AG04449 (cell line): ENCODE measurements around the gene TCP11L1.
A peak's percentile ranks its signal among the peaks of the same experiment; 100 is the strongest.

Source experiments
- CTCF ChIA-PET: fragments of 350-600 bp; formaldehyde crosslinking; extraction: SDS; loops from one replicate; lab custom pipeline; 2021; ENCODE audit warnings: antibody characterized with exemption; lab: Yijun Ruan, JAX
- POLR2A ChIA-PET: fragments of 400-600, 350-600 bp; formaldehyde crosslinking; extraction: SDS; loops from one replicate; lab custom pipeline; 2020; ENCODE audit warnings: antibody characterized with exemption, inconsistent platforms; lab: Yijun Ruan, JAX
- DNase-seq: peaks from one replicate; pipeline ENCODE4 v3.0.0-alpha.2; 2010; ENCODE audit warnings: low read depth, low spot score
- H3K4me3 ChIP-seq: 2 replicates; pipeline ENCODE4 v1.5.1; 2011; ENCODE audit warnings: low read depth, mild to moderate bottlenecking, control low read depth, low read length
- CTCF ChIP-seq: IDR thresholded peaks from one replicate; pipeline ENCODE4 v1.5.1; 2011; ENCODE audit warnings: mild to moderate bottlenecking, moderate library complexity, low read length, control low read depth, inconsistent platforms; ENCODE audit not compliant: insufficient read depth; ENCODE audit errors: missing control alignments

Gene TCP11L1, protein sequence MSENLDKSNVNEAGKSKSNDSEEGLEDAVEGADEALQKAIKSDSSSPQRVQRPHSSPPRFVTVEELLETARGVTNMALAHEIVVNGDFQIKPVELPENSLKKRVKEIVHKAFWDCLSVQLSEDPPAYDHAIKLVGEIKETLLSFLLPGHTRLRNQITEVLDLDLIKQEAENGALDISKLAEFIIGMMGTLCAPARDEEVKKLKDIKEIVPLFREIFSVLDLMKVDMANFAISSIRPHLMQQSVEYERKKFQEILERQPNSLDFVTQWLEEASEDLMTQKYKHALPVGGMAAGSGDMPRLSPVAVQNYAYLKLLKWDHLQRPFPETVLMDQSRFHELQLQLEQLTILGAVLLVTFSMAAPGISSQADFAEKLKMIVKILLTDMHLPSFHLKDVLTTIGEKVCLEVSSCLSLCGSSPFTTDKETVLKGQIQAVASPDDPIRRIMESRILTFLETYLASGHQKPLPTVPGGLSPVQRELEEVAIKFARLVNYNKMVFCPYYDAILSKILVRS

GRCh38 chr11:33039274-33040032 lies at the start of gene TCP11L1:
TSS of gene TCP11L1 (plus strand) at chr11:33039572. CDS start at chr11:33043774, 4,202 bp downstream.
- peak within 1 kb of the TSS; percentile 78 for H3K4me3 ChIP-seq
- CTCF ChIA-PET = interaction anchor here (0.7 to 2.2 kb wide), 5 partner anchors 10 to 80 kb away, joined by 3 to 5 read pairs (median 4); no protein-coding TSS in a partner anchor
- TF ChIP-seq CTCF = no peak
- POLR2A ChIA-PET = interaction anchor here (0.6 to 2.1 kb wide), 9 partner anchors 16 to 1065 kb away, joined by 3 to 13 read pairs (median 3); partner anchors contain the start of gene DEPDC7
- peak; percentile 52 for DNase-seq

DNA sequence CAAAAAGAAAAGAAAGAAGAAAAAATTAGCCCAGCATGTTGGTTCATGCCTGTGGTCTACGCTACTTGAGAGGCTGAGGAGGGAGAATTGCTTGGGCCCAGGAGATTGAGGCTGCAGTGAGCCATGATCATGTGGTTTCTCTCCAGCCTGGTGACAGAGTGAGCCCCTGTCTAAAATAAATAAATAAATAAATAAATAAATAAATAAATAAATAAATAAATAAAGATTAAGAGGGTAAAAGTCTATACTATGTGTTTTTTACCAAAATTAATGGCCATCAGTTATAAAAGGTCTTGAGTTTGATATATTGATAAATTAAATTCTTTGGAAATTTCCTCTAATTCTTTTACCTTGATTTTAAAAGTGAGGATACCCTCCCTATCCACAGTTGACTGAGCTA lies 48.9 kb upstream of the TCP11L1 start:
- ChIA-PET POLR2A (no interaction called here), CTCF (no interaction called here)
- no peak for DNase-seq
- no peak for TF ChIP-seq CTCF
- H3K4me3 ChIP-seq = no peak overlapping the region

- H3K4me3 ChIP-seq = no peak overlapping the region
- DNase-seq = no peak
- TF ChIP-seq CTCF = no peak
- ChIA-PET POLR2A (no interaction called here), CTCF (interaction anchor here (1.4 kb wide), 1 partner anchor 32 kb away, joined by 3 read pairs; no protein-coding TSS in a partner anchor)
Measured at GRCh38 chr11:32991427-32991826, 47.9 kb upstream of the TCP11L1 start.

GRCh38 chr11:32991898-32992297 lies 47.5 kb upstream of the TCP11L1 start:
- CTCF ChIA-PET = interaction anchor here (1.4 kb wide), 1 partner anchor 32 kb away, joined by 3 read pairs; no protein-coding TSS in a partner anchor
- no peak for DNase-seq
- no peak overlapping the region for H3K4me3 ChIP-seq
- no peak for TF ChIP-seq CTCF
- POLR2A ChIA-PET = no interaction called here

DNA sequence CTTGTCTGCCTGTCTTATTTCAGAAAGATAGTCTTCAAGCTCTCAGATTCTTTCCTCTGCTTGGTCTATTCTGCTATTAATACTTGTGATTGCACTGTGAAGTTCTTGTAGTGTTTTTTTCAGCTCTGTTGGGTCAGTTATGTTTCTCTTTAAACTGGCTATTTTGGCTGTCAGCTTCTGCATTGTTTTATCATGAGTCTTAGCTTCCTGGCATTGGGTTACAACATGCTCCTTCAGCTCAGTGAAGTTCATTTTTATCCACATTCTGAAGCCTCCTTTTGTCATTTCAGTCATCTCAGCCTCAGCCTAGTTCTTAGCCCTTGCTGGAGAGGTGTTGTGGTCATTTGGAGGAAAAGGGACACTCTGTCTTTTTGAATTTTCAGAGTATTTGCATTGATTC lies 39.2 kb upstream of the TCP11L1 start:
- H3K4me3 ChIP-seq = no peak overlapping the region
- POLR2A ChIA-PET = interaction anchor here (0.6 to 1.4 kb wide), 3 partner anchors 16 to 1297 kb away, joined by 3 to 6 read pairs (median 3); partner anchors contain the start of gene TCP11L1
- CTCF ChIA-PET = interaction anchor here (1.0 to 1.1 kb wide), 3 partner anchors 23 to 66 kb away, joined by 3 read pairs; no protein-coding TSS in a partner anchor
- DNase-seq = peak; percentile 69
- TF ChIP-seq CTCF = no peak

GRCh38 chr11:33001281-33001680 lies 38.1 kb upstream of the TCP11L1 start:
- no peak overlapping the region for H3K4me3 ChIP-seq
- no peak for DNase-seq
- CTCF ChIA-PET = interaction anchor here (0.6 kb wide), 1 partner anchor 42 kb away, joined by 3 read pairs; no protein-coding TSS in a partner anchor
- no peak for TF ChIP-seq CTCF
- POLR2A ChIA-PET = interaction anchor here (1.4 kb wide), 1 partner anchor 38 kb away, joined by 6 read pairs; the partner anchor contains the start of gene TCP11L1
